GM19099 (cell line): Measurements from ENCODE around the gene TNFRSF25.

Experiments
- POLR2A ChIP-seq: IDR thresholded peaks from 3 replicates; pipeline ENCODE4 v1.6.1; 2011; ENCODE audit warnings: low read depth; ENCODE audit not compliant: insufficient read length; ENCODE audit errors: extremely low read depth

TNFRSF25 gene

DNA sequence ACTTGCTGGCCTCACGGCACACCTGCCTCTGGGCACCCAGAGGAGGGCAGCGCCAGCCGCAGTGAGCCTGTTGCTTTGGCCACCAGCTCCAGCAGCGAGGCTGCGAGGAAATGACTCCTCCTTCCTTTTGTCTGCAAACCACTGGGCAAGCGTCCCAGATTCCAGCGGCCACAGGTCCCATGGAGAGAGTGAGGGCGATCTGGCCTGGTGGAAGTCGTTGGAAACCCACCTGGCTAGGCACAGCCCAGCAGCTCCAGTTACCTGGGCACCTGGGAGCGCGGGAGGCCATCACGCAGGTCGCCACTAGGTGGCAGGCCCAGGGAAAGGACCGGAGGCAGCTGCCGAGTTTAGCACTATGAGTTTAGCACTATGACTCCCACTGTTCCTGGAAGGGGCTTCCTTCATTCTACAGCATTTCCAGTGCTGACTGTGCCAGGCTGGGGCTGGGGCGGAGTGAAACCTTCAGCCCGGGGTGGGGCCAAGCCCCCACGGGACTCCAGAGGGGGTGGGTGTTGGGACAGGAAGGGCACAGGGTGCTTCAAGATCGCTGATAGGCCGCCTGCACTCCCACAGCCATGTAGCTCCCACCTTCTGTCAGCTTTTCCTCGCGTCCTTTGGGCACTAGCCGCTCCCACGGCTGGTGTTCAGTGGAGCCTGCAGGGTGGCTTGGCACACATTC, 42.5 kb downstream of the TNFRSF25 start:
- TF ChIP-seq POLR2A = no peak

DNA sequence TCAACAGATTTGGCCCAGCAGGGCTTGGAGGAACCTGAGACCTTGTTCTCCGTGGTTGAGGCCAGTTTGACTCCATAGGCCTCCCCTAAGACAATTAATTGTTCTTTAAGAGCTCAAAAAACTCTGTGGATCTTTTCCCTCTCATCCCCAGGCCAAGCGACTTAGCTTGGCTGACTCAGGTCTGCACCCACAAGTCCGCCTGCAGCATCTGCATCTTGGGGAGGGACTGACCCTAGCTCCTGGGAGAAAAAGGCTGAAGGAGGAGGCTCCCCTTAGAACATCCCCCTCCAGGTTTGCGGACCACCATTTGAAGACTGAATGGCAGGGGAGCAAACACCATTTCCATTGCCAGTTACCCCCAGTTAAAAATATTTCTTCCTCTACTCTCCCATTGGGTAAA, 44.7 kb downstream of the TNFRSF25 start:
- no peak for TF ChIP-seq POLR2A

DNA sequence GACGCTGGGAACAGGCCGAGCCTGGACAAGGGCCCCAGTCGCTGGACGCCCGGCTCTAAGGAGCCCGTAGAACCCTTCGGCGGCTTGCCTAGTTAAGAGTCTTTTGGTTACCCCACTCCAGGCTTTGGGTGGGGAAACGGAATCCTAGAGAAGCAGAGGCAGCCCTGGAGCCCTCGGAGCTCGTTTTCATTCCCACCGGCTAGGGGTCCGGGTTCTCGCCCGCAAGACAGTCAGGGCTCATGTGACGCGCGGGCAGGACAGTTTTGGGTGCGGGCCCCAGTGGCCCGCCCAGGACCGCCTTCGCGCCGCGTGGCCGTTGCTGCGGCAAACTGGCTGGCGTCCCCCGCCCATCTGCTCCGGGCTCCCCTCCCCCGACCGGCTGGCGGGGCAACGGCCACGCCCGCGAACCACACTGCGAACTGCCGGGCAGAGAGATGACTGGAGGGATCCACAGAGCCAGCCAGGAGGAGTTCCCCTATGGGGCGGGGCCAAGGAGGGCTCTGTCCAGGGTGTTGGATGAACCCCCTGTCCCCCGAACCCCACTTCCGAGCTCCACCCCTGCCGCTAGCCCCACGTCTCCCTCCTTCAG, 45.4 kb downstream of the TNFRSF25 start:
- no peak for TF ChIP-seq POLR2A

DNA sequence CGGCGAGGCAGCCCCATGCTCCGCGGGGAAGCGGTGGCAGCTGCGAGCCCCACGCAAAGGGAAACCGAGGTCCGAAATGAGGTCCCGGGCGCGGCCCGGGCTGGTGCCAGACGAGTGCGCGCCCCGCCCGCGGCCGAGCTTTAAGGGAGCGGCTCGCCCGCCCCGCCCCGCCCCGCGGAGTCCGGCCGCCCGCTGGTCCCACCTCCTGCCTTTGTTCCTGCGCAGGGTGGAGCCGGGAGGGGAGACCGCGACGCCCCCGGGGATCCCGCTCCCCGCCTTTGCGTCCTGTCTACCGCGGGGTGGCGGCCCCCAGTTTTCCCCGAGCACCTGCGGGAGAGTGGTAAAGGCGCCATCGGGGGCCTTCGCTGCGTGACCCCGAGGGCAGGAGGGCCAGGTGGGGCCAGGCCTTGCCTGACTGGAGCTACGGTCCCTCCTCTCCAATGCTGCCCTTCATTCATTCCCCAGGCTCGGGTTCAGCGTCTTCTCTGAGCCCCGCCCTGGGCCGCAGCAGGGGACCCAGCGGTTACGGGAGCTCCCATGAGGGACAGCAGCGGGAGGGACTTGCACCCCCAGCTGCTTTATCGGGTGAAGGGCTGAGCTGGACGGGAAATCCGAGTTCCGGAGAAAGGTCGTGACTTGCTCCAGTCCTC, 46.0 kb downstream of the TNFRSF25 start, which contains the start of gene HES2:
Gene HES2, minus strand, starts transcription at position 116 of the 650 bp plus-strand sequence. Its CDS starts 99 bp downstream, at position 17.
- TF ChIP-seq POLR2A = no peak

DNA sequence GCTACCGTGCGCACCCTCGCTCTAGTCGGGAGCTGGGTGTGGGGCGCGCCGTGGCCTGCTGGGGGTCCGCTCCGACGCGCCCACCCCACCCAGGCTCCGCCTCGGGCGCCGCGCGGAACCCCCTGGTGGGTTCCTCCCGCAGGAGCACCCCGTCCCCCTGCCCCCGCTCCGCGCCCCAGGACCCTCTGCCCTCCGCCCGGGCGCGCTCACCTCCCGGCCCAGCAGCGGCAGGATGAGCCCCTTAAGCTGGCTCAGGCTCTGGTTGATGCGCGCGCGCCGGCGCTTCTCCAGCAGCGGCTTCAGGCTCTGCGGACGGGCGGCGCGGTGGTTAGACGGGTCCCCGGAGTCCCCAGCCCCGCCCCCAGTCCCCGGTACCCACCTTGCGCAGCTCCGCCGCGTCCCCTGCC, 46.6 kb downstream of the TNFRSF25 start:
- no peak for TF ChIP-seq POLR2A

DNA sequence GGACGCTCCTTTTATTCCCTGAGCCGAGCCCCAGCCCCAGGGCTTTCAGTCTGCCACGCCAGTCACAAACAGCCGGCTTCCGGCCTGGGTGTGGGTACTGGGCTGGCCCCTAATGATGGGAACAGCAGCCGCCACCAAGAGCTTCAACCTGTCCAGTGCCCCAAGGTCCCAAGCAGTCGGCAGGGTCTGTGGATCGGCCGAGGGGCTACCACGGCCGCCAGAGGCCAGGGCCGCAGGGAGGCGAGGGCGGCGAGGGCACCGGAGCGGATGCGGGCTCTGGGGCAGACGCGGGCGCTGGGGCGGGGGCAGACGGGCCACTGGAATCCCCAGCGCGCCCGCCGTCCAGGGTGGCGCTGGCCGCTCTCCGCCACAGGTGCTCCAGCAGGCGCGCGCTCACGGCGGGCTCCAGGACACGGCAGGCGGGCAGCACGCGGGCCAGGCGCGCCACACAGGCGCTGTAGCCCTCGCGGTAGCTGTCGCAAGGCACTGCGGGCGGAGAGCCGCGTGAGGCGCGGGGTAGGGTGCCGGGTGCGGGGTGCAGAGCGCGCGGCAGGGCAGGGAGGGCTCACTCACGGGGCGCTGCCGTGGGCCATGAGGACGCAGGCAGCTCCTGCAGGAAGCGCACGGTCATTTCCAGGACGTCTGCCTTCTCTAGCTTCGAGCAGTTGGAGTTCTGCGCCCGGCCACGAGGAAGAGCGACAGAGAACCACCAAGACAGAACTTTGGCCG, 47.1 kb downstream of the TNFRSF25 start:
- TF ChIP-seq POLR2A = no peak

DNA sequence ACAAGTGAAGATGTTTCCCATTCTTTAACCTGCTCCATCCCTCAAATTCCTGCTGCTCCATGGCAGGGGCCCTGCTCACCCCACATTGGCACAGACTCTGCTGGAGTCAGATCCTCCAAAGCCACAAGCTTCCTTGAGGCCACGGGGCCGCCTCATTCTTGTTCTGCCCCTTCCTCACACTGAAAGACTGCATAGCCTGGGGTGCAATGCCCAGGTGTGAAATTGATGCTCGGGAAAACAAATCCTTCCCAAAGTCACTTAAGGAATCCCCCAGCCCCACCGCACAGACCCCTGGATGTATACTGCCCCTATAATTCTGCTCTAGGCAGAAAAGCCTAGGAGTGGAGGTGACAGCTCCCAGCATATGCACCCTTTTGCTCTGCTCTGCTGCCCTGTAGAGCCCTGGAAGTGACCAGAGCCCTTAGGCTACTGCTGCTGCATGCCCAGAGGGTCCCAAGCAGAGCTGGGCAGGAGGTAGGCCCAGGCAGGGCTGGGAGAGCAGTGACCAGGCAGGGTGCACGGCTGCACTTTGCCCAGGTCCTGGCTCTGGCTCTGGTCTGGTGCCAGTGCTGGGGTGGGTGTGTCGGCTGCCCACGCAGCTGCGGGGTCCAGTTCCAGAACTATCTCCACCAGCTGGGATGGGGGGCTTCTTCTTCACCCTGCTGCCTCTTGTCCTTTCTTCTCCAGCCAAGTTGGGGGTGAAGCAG, 47.9 kb downstream of the TNFRSF25 start:
- no peak for TF ChIP-seq POLR2A

DNA sequence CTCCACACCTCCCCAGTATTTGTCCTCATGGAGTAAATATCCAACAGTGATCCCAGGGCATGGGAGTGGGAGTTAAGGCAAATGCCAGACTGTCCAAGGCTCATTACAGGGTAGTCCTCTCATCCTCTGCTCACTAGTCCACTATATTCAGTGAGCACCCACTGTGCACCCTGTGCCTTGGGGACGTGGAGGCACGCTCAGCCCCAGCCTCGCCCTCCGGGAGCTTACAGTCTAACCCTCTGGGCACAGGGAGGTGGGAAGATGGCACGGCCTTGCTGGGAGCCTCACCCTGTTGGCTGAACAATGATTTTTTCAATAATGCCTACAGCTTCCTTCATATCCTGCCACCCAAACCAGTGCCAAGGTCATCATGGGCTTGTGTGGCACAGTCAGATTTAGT, 49.1 kb downstream of the TNFRSF25 start:
- TF ChIP-seq POLR2A = no peak

DNA sequence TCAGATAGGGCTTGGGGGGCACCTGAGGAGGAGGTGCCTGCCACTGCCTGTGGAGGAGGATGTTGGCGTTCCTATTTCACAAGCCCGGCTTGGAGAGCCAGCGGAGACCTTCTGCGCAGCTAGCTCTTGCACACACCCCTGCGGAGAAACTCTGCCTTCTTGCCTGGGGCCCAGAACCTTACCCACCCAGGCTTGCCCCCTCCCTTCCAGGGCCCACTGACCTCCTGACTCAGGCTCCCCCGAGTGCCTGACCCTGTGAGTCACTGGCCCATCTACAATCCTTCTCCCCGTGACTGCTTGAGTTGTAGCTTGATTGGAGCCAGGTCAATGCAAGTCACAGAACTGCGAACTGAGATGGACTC, 49.7 kb downstream of the TNFRSF25 start:
- TF ChIP-seq POLR2A = no peak

DNA sequence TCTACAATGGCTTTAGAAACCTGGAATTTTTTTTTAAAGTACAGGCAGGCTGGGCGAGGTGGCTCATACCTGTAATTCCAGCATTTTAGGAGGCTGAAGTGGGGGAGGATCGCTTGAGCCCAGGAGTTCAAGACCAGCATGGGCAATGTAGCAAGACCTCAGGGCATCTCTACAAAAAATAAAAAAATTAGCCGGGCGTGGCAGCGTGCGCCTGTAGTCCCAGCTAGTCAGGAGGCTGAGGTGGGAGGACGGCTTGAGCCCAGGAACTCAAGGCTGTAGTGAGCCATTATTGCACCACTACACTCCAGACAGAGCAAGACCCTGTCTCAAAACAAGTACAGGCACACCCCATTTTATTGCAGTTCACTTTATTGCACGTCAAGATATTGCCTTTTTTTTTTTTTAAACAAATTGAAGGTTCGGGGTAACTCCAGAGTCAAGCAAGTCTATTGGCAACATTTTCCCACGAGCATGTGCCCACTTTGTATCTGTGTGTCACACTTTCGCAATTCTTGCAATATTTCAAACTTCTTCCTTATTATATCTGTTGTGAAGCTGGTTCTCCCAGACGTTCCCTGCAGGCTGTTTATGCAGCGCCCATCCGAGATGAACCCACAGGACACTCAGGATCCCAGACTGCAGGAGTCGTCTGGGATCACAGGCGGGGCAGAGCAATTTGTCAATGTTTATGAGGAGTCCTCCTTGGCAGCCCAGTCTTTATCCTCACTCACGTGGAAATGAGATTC, 50.9 kb downstream of the TNFRSF25 start:
- no peak for TF ChIP-seq POLR2A

DNA sequence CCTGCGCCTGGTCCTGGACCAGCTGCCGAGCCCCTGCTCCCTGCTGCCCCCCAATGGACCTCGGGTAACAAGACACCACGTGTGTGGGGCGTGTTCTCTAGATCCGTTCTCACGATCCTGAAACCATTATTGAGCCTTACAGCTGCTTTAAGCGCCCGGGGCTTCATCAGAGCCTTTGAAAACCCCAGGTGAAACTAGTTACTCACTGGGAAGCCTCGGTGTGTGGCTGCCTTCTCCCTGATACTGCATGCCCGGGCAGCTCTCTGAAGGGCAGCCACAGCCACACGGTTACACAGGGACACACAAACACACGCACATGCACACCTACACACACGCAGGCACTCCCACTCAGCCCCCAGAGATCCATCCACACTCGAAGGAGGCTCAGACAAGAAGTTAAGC, 51.5 kb downstream of the TNFRSF25 start:
- no peak for TF ChIP-seq POLR2A

DNA sequence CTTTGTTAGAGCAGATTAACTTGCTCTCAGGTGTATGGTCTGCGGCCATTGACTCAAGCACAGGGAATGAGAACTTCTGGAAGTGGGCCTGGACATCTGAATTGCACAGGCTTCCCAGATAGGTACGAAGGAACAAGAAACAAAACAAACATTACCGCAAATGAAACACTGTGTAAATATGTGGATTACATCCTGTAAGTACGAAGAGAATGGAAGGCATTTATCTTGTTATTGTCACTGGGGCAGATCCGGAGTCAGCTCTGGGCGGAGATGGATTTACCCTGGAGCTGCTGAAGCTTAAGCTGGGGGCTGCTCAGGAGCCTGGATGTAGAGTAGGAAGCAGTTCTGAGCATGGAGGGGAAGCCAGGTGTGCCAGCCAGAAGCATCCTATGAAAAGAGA, 53.1 kb downstream of the TNFRSF25 start:
- no peak for TF ChIP-seq POLR2A
